Dedifferentiated amniotic fluid mesenchymal stem cell (primary cell): ENCODE data around the gene FAM177B.
"Not testable (repeated sequence)": the region's sequence is repeated elsewhere in the genome, so short reads cannot be mapped to it uniquely, and the experiment has no call there.

ENCODE experiments used
- DNase-seq: peaks from one replicate; pipeline ENCODE4 v3.0.0-alpha.2; 2016; ENCODE audit errors: extremely low spot score

FAM177B gene

DNA sequence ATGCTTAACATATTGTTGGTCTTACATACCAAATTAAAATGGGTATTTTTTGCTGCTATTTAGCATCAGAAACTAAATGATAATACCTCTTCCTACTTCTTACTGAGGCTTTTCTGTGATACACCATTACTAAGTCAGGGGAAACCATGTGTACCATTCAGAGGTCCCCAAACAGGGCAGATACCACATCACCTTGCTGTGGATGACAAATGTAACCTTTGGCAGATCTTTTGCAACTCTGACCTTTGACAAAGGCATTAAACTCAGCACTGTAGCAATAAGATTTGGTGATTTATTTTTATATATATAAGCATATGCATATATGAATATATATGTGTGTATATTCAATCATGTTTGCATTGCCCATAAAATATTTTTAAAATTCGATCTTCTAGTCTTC lies 2.9 kb downstream of the FAM177B start:
- DNase-seq, result no peak

DNA sequence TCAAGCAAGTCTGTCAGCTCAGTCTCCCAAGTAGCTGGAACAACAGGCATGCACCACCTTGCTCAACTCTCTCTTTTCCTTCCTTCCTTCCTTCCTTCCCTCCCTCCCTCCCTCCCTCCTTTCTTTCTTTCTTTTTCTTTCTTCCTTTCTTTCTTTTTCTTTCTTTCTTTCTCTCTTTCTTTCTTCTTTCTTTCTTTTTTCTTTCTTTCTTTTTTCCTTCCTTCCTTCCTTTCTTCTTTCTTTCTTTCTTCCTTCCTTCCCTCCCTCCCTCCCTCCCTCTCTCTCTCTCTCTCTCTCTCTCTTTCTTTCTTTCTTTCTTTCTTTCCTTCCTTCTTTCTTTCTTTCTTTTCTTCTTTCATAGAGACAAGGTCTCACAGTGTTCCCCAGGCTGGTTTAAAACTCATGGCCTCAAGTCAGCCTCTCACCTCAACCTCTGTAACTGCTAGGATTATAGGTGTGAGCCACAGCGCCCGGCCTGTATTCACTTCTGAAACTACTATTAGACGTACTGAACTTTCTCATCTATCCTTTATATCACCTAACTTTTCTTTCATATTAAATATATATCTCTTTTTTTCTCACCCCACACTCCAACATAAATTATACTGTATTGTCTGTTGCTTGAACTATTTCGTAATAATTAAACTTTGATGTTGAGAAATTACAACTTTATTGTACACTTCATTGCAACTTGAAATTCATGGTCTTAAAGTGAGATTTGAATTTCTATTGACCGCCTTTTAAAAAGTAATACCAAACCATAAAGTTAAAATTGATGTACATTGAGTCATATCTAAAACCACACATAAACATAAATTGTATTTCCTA lies 4.8 kb downstream of the FAM177B start:
- not testable (repeated sequence) for DNase-seq

DNA sequence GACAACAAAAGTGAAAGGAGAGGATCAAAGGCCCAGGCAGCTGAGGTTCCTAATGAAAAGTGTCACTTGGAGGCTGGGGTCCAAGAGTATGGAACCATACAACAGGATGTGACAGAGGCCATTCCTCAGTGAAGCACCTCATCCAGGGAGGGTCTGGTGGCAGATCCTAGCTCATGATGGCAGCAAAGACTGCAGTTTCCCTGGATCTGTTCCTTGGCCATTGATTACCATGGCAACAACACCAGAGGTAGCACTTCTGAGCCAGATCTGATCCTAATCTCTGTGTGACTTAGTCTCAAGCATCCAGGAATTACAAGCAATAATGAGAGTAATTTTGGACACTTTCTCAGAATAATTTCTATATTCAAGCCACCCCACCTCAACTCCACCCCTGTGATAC lies 12.9 kb downstream of the FAM177B start:
- DNase-seq, result no peak

DNA sequence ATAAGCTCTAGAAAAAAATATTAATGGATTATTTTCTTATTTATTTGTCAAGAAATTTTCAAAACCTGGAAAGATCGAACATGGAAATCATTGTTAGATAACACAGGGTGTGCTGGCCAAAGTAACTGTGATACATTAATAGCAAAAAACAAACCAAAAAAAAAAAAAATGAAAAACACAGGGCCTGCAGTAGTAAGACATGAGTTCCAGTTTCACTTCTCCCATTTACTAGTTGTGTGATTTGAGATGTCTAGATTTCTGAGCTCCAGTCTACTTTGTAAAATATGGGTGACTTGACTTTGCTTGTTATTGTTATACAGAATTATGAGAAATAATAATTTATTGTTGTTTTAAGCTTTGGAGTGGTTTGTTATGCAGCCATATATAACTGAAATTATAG lies 13.6 kb downstream of the FAM177B start:
- DNase-seq, result no peak

DNA sequence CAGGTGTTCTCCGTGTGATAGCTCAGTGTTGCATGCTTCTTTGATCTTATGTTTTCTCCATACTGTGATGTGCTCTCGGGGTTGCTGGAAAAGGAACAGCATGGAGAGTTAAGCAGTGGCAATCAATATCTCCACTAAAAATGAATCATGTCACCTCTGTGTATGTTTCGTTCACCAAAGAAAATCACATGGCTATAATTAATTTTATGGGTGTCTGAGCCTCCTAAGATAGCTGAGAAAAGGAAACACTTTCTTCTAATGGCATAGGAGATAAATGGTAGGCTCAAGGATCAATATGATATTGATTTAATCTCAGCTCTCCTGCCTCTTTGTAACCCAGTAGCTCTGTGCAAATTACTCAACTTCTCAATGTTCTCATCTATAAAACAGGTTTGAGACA lies 14.3 kb downstream of the FAM177B start:
- no peak for DNase-seq

DNA sequence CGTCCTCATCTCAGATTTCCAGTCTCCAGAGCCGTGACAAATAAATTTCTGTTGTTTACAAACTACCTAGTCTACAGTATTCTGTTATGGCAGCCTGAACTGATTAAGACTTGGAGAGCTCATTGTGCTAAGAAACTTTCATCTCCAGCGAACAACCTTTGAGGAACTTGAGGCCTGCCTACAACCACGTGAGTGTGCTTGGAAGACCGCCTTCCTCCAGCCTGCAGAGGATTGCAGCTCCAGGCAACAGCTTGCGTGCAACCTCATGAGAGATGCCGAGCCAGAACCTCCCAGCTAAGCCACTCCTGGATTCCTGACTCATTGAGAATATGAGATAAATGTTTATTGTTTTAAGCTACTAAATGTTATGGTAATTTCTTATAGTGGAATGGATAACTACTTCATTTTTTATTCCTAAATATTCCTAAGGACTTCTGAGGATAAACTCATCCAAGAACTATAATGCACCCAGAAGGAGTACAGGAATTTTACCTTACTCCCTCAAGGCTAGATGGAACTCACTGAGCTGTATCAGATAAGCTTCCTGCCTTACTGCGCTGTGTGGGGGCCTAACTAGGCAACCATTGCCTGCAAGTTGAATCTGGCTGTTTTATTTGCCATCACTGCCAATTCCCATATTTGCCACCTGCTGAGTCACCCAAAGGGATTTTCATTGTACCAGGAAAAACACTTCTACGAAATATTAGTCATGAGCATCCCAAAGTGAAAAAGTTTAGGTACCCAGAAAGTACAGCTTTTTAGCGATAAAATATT lies 17.6 kb downstream of the FAM177B start:
- peak; percentile 99 for DNase-seq

DNA sequence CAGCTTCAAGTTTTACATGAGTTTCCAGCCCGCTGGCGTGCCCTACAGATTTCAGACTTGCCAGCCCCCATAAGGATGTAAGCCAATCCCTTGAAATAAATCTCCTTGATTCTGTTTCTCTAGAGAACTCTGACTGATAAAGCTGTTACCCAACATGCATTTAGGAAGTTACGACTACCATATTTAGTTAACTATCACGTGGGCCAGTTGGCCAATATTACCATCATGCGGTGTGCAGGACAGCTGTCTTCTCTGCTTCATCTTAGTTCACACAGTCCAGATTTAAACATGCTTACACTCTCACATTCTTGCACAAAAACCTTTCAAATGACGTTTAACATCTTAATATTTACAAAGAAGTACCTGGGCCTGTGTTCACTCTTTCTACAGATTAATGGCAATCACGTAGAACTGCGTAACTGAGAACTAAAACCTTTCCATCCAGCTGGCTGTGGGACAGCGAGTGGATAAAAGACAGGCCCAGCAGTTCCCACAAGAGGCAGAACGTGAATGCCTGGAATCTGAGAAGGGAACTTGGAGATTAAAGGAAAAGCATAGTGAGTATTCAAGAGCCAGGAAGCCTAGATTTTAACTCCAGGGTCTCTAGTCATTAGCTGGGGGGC lies 20.8 kb downstream of the FAM177B start:
- DNase-seq, result no peak

DNA sequence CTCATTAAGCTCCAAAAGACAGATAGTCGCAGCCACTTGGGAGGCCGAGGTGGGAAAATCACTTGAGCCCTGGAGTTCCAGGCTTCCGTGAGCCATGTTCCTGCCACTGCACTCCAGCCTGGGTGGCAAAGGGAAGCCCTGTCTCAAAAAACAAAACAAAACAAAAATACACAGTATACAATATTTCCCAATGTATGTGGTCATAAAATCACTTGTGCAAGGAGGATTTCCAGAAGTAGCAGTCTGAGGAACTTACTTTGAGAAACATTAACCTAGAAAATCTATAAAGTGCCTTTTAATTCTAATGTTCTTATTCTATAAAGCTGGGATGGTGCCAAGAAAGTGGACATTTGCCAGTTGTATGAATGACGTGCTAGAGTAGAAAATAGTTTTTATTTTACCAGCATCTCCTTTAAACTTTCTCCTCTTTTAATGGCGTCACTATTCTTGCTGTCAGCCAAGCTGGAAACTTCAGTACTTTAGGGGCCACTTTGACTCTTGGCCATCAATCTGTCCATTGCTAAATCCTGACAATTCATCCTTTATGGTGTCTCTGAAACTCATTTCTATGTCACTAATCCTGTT lies 22.5 kb downstream of the FAM177B start:
- DNase-seq, result no peak

DNA sequence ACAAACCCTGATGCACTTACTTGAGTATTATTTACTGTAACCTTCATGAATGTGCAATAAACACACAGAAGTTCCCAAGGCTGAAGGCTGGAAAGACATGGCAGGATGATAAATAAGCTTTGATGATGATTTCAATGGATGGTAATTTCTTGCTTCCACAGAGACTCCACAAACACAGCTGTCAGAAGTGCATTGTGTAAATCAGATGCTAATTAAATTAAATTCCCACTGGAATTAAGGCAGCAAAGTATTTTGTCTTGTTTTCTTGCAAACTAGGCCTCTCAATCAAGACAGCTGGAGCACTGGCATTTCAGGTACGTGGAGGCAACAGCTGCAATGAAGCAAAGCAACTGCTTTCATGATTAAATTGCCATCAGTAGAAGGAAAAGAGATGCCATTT lies 24.1 kb downstream of the FAM177B start:
- no peak for DNase-seq

DNA sequence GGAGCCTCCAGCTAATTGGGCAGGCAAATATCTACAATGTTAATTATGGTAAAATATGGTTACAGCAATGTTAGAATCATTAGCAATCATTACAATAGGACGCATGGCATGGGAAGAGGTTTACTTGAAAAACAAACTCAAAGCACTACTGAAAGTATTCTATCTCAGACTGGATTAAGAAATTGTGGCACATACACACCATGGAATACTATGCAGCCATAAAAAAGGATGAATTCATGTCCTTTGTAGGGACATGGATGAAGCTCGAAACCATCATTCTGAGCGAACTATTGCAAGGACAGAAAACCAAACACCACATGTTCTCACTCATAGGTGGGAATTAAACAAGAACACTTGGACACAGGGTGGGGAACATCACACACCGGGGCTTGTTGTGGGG lies 25.2 kb downstream of the FAM177B start:
- DNase-seq, result not testable (repeated sequence)

DNA sequence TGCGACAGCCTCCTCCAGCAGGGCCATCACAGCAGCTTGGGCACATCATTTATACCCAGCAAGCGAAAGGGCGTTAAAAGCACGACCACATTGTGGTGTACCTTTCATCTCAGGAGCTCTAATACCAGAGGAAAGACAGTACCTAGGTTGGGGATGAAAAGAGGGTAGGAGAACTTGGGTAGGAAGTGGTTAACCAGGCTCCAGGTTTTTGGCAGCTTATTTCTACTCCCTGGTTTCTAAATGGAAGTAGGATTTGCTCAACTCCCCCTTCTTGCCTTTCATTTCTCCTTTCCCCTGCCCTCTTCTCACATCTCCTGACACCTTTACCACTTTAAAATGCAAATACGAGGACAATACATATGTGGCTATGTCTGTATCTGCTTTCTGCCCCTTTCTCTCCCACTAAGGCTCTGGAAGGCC lies 30.2 kb downstream of the FAM177B start:
- no peak for DNase-seq

DNA sequence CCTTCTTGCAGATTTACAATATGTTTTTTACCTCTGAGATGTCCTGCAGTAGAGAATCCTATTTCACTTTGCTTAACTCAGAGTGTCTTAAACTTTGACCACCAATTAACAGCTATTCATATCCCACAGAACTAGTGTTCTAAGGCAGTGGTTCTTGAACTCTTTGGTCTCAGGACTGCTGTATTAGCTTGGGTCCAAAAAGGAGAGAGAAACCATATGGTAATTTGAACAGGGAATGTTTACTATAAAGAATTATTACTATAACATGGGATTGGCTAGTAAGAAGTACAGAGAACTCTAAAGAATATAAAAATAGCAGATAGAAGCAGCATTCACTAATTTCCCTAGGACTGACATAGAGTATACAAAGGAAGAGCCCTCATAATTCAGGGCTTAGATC lies 31.6 kb downstream of the FAM177B start:
- DNase-seq, result no peak

DNA sequence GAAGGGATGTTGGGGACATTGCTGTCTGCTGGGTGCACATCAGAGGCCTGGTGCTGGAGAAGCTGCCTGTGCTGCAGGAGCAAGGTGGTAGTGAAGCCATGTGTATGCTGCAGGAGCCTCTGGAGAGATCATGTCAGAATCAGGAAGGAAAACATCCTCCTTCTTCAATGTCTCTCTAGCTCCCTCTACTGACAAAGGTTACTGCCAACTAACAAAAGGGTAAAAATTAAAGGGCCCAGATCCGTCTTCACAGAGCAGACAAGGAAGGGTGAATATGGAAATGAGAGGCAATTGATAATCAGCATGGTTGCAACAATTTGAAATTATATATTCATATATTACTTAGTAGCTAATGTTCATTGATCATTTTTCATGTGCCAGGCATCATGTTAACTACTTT lies 32.2 kb downstream of the FAM177B start:
- DNase-seq, result no peak

DNA sequence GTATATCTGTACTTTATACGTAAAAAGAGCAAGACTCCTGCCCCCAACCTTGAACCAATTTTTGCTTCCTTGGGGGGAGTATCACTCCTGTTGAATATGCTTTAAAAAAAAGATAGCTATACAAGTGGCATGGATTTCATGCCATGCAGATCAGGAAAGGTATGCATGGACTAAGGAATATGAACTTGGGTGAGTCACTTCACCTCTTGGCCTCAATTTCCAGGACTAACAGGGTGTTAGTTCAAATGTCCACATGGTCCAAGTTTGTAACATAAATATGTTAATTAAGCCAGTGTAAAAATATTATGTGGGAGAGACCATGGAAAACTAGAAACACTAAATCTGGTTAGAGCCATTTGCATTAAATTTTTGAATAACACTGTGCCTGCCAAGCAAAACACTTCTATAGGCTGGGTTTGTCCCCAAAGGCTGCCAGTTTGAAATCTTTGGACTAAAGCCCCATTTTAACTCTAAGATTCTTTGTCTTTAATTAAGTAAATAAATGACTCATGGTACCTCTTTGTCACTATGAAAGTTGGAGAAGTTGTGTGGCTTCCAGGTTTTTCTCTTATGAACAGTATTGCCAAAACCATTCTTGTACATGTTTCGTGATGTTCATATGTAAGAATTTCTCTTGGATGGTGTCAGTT lies 33.1 kb downstream of the FAM177B start:
- DNase-seq, result no peak

DNA sequence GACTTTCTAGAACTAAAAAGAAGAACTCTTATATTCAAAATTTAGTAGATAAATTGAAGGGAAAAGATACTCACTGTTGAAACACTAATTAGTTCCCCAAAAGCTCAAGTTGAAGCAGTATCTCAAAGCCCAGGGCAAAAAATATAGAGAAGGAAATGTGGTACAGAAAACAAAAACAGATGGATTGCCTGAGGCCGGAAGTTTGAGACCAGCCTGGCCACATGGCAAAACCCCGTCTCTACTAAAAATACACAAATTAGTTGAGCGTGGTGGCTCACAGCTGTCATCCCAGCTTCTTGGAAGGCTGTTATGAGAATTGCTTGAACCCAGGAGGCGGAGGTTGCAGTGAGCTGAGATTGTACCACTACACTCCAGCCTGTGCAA lies 36.0 kb downstream of the FAM177B start:
- DNase-seq, result no peak

DNA sequence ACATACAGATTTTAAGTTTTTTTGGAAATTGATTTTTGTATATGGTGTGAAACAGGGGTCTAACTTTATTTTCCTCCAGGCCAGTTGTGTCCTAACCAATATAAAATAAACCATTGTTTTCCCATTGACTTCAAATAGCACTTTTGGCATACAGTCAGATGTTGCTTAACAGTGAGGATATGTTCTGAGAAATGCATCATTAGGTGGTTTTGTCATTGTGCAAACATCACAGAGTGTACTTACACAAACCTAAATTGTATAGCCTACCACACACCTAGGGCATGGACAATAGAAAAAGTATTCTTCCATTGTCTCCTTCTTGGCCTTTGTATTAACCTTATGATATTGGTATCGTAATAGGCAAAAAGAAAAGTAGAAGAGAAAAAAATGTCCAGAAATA lies 40.5 kb downstream of the FAM177B start:
- no peak for DNase-seq

DNA sequence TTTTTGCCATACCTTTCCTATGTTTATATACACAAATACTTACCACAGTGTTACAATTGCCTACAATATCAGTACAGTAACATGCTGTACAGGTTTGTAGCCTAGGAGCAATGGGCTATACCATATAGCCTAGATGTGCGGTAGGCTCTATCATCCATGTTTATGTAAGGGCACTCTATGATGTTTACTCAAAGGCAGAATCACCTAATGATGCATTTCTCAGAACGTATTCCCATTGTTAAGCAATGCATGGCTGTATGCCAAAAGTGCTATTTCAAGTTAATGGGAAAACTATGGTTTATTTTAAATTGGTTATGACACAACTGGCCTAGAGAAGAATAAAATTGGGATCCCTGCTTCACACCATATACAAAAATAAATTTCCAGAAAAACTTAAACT lies 41.0 kb downstream of the FAM177B start:
- no peak for DNase-seq

DNA sequence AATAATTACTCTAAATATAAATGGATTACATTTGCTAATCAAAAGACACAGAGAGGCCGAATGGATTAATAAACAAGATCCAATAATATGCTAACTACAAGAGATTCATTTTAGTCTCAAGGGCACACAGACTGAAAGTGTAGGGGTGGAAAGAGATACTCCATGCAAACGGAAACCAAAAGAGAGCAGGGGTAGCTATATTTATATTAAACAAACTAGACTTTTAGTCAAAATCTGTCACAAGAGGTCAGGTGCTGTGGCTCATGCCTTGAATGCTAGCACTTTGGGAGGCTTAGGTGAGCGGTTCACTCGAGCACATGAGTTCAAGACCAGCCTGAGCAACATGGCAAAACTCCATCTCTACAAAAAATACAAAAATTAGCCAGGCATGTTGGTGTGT lies 44.2 kb downstream of the FAM177B start:
- DNase-seq, result no peak

DNA sequence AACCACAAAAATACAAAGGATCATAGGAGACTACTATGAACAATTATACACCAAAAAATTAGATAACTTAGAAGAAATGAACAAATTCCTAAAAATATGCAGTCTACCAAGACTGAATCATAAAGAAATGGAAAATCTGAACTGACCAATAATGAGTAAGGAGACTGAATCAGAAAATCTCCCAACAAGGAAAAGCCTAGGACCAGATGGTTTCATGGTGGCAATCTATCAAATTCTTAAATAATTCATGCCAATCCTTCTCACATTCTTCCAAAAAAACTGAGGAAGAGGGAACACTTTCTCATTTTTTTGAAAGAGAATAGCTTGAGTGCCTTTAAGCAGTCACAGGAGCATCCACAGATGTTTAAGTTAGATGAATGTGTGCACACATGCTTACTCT lies 46.0 kb downstream of the FAM177B start:
- DNase-seq, result no peak

DNA sequence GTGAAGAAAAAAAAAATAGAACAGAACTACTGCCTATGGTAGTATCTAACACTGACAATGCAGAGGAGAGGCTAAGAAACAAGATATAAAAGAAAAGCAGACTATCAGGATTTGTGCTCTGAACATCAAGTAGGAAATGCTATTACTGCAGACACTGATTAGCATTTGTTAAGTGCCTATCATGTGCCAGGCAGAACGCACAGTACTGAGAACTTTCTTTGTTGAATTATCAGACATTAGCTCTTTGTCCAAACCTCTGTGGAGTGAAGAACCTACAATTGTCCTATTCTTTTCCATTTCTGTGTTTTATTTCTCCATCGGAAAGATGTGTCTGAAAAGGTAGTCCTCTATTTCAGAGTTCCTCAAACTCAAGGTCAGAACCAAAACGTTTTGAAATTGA lies 47.4 kb downstream of the FAM177B start:
- no peak for DNase-seq

DNA sequence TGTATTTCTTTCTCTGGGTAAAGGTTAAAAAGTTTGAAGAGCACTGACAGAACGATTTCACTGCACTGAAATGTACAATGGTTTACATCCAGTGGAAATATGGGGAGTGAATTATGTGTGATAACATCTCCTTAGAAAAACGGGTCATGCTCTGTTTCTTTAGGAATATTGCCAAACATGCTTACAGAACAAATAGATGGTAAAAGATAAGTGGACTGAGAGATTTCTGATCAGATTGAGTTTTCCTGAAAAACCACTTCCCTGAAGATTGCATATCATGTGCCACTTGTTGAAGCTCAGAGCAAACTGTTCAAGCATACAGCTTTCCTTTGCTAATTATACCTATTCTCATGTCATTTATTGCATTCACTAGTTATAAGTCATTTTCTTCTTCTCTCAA lies 47.9 kb downstream of the FAM177B start:
- no peak for DNase-seq

DNA sequence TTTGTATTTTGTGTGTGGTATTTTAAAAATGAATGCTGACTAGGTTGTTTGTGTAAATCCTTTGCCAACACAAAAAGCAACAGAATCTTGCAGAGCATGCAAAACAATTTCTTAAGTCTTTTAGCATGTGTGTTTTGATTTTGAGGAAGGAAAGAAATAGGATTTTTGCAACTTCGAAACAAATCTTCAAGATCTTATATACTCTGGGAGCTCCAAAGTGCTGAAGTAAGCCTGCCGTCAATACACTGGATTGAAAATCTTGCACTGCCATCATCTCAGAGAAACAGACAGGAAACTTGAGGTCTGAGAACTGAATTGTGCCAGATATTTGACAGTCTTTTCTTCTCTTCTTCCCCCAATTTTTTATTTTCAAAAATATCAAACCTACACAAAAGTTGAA lies 48.5 kb downstream of the FAM177B start:
- DNase-seq, result no peak
